Testis (tissue), 3 donors: Measurements from ENCODE around the gene VEGFA. TPM values are rescaled to one million over a fixed set of nuclear protein-coding genes. Genes with fewer than 3 reads are reported as not detected.

Source experiments
- DNase-seq: peaks from one replicate; pipeline ENCODE4 v3.0.0-alpha.2; 2019
- H3K27ac ChIP-seq, 2 donors: fragments of 200-600 bp; sonication (generic); one replicate each; pipeline ENCODE4 v1.5.1; 2019
- H3K27me3 ChIP-seq: fragments of 200-600 bp; sonication (generic); one replicate; pipeline ENCODE4 v1.5.1; 2019
- H3K36me3 ChIP-seq: fragments of 200-600 bp; sonication (generic); one replicate; pipeline ENCODE4 v1.5.1; 2017; ENCODE audit warnings: low read depth; ENCODE audit errors: missing control alignments
- H3K4me1 ChIP-seq: fragments of 200-600 bp; sonication (generic); one replicate; pipeline ENCODE4 v1.5.1; 2019
- H3K4me3 ChIP-seq, 2 donors: fragments of 200-600 bp; sonication (generic); one replicate each; pipeline ENCODE4 v1.5.1; 2017 to 2019
- H3K9me3 ChIP-seq: fragments of 200-600 bp; sonication (generic); one replicate; pipeline ENCODE4 v1.5.1; 2017
- POLR2A ChIP-seq: fragments of 450-650 bp; IDR thresholded peaks from one replicate; pipeline ENCODE4 v1.6.1; 2017; ENCODE audit warnings: antibody characterized with exemption, mild to moderate bottlenecking, moderate library complexity
- WGBS, 2 donors: methylation state at CpG; one replicate each; pipeline ENCODE4 v1.1.5; 2018; 5-methylcytosine and 5-hydroxymethylcytosine counted together
- intact Hi-C: fragments of 100-400 bp; cut with DNase I; formaldehyde crosslinking; loops from one replicate; pipeline ENCODE4 v1.15.1; 2023; ENCODE audit warnings: low total_unique reads
- polyA plus RNA-seq: library from polyadenylated mRNA; stranded (reverse); fragments of 350-450 nt; fragmentation: Illumina TruSeq; extraction: RNeasy Lipid Tissue Mini Kit (QIAGEN cat#74804); gene quantifications from one replicate; pipeline ENCODE4 v1.2.3, GENCODE V29; 2014; ENCODE audit warnings: low read depth, low replicate concordance; ENCODE audit not compliant: insufficient read depth
- total RNA-seq, 2 donors: library from RNA; depleted of rRNA; stranded (reverse); fragments of >200 nt; gene quantifications; one replicate each; pipeline ENCODE4 v1.2.3, GENCODE V29; 2016
- TF ChIP-seq, protein P1 (sequence below), 3 experiments: fragments of 450-650 bp in 2 of 3; fragments of 200-600 bp in 1 of 3; sonication (generic) in 1 of 3; IDR thresholded peaks; one replicate each; pipeline ENCODE4 v1.5.1; 2016 to 2019; ENCODE audit warnings: antibody characterized with exemption in 3 of 3, mild to moderate bottlenecking in 2 of 3, moderate library complexity in 1 of 3

Gene VEGFA
- total and polyA plus RNA-seq, 3 donors from 2014 or later: 6.1 to 15.2 (median 14.9) TPM

DNA sequence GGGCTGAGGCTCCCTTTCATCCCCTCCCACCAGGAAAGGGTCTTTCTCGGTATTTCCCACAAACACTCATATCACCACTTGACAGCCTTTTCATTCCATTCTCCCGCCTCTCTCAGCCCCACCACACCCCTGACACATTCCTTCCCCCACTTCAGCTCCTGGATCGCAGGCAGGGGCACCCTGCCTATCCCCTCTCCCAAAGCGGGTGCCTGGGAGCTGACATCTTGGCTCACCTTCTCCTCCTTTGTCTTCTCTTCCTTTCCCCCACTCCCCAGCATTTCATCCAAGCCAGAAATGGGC, 10.2 kb upstream of the VEGFA start:
- Histone ChIP-seq H3K4me3 (no peak overlapping the region), H3K27ac (no peak overlapping the region), H3K9me3 (no peaks in the 10 kb centered on the region), H3K36me3 (no peaks in the 10 kb centered on the region), H3K27me3 (no peaks in the 10 kb centered on the region), H3K4me1 (peaks cover 4% of the 10 kb centered on the region)
- no peak for DNase-seq
- intact Hi-C loops: loop anchor here (10.0 kb wide), 1 partner anchor 95 kb away; no protein-coding TSS in a partner anchor
- 73 to 97% methylated on average over 4 of the region's 4 CpGs for WGBS, 2 donors
- no peak for TF ChIP-seq POLR2A
- TF ChIP-seq, protein P1, sequence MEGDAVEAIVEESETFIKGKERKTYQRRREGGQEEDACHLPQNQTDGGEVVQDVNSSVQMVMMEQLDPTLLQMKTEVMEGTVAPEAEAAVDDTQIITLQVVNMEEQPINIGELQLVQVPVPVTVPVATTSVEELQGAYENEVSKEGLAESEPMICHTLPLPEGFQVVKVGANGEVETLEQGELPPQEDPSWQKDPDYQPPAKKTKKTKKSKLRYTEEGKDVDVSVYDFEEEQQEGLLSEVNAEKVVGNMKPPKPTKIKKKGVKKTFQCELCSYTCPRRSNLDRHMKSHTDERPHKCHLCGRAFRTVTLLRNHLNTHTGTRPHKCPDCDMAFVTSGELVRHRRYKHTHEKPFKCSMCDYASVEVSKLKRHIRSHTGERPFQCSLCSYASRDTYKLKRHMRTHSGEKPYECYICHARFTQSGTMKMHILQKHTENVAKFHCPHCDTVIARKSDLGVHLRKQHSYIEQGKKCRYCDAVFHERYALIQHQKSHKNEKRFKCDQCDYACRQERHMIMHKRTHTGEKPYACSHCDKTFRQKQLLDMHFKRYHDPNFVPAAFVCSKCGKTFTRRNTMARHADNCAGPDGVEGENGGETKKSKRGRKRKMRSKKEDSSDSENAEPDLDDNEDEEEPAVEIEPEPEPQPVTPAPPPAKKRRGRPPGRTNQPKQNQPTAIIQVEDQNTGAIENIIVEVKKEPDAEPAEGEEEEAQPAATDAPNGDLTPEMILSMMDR (IDR thresholded peaks at IDR 0.05): no peak

DNA sequence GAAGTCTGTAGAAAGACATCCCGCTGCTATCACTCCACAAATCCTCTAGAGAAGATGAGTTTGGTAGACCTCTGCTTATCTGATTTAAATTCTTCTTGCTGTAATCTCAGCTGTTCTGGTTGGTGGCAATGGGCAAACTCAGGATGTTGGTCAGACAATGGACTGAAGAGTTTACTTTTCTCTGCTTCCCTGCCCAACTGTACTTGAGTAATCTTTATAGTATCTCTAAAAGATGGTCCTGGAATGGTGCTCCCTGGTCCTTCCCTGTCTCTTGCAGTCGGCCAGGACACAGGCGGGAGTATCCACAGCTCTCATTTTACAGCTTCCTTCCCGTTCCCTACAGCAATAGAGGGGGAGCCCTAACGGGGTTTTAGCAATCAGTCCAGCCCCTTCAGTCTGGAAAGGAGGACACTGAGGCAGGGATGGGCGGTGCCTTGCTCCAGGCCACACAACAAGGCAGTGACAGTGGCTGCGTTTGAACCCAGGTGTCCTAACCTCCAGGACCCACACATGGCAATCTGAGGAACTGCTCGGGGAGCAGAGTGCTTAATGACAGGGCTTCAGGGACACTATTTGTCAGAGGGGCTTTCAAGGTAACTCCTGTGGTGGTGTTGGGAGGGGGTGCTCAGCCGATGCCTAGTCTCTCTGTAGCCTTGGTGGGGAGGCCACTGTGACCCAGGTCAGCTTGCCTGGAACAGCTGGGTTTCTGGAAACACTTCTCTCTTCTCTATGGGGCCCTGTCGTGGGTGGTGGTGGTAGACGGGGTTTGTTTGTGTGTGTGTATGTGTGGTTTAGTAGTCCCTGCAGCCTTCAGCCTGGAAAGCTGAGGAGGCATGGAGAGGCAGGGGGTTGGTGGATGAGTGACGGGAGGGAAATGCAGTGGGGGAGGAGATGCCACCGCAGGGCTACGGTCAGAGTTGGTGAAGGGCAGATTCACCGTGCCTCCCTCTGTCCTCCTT, 9.5 kb upstream of the VEGFA start:
- Histone ChIP-seq H3K27me3 (no peaks in the 10 kb centered on the region), H3K4me3 (no peak overlapping the region), H3K27ac (no peak overlapping the region), H3K4me1 (peaks cover 4% of the 10 kb centered on the region), H3K9me3 (no peaks in the 10 kb centered on the region), H3K36me3 (no peaks in the 10 kb centered on the region)
- 79 to 88% methylated on average over 12 to 15 of the region's 15 CpGs for WGBS, 2 donors
- DNase-seq: no peak
- intact Hi-C loops: loop anchor here (10.0 kb wide), 1 partner anchor 96 kb away; no protein-coding TSS in a partner anchor
- TF ChIP-seq, protein P1 (IDR thresholded peaks at IDR 0.05): no peak
- no peak for TF ChIP-seq POLR2A

DNA sequence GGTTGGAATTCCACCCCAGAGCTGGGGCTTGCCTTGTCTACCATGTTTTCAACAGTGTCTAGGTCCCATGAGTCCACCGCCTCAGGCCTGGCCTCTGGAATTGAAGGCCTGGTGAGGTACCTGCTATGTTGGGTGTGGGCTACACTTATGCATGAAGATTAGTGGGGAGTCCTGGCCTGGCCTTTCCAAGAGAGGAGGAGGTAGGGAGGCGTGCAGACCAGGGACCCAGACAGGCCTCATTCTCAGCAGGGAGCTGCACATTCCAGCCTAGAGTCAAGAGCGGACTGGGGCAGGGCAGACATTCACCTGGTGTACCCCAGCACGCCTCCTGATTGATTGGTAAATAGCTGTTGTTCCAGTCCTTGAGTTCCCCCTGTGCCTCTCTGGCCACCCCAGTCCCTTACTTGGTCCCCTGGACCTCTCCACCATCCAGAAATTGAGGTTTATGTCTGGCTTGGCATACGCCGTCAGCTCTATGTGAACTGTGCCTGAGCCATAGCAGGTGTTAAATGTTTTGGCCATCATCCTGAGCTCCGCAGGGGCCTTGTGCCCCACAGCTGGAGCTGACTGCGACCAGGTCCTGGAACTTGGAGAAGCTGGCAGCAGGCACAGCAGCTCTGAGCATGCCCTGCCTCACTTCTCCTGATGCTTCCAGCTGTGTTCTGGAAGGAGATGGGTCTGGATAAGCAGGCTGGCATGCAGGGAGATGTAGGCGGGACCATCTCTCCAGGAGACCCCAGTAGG, 8.2 kb upstream of the VEGFA start:
- H3K9me3 ChIP-seq: no peaks in the 10 kb centered on the region
- intact Hi-C loops: loop anchor here (10.0 kb wide), 1 partner anchor 97 kb away; no protein-coding TSS in a partner anchor
- TF ChIP-seq, protein P1 (IDR thresholded peaks at IDR 0.05): no peak
- TF ChIP-seq POLR2A: no peak
- no peak overlapping the region for H3K4me3 ChIP-seq
- 93 to 96% methylated on average over 6 to 9 of the region's 9 CpGs for WGBS, 2 donors
- DNase-seq: no peak
- H3K27me3 ChIP-seq: no peaks in the 10 kb centered on the region
- H3K36me3 ChIP-seq: no peaks in the 10 kb centered on the region
- peaks cover 4% of the 10 kb centered on the region for H3K4me1 ChIP-seq
- no peak overlapping the region for H3K27ac ChIP-seq

DNA sequence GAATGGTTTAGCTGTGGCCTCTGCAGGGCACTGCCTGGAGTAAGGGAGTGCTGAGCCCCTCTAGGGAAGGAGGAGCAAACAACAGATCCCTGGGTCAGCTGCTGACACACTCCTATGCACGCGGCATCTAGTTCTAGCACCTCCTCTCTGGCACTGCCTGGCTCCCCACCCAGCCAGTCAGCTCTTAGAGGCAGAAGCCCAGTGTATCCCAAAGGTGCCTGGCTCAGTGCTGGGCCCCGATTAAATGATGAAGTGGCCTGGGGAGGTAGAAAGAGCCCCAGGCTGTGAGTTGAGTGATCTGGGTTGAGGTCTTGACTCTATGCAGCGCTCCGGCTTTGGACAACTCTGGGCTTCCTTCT, 7.6 kb upstream of the VEGFA start:
- DNase-seq: no peak
- intact Hi-C loops: loop anchor here (10.0 kb wide), 1 partner anchor 98 kb away; no protein-coding TSS in a partner anchor
- peaks cover 4% of the 10 kb centered on the region for H3K4me1 ChIP-seq
- H3K27ac ChIP-seq: no peak overlapping the region
- TF ChIP-seq, protein P1 (IDR thresholded peaks at IDR 0.05): no peak
- TF ChIP-seq POLR2A: no peak
- H3K9me3 ChIP-seq: no peaks in the 10 kb centered on the region
- no peaks in the 10 kb centered on the region for H3K36me3 ChIP-seq
- 83 to 92% methylated on average over 5 of the region's 5 CpGs for WGBS, 2 donors
- H3K4me3 ChIP-seq: no peak overlapping the region
- no peaks in the 10 kb centered on the region for H3K27me3 ChIP-seq
